ENCODE measurements around the gene RCAN3.

DNA sequence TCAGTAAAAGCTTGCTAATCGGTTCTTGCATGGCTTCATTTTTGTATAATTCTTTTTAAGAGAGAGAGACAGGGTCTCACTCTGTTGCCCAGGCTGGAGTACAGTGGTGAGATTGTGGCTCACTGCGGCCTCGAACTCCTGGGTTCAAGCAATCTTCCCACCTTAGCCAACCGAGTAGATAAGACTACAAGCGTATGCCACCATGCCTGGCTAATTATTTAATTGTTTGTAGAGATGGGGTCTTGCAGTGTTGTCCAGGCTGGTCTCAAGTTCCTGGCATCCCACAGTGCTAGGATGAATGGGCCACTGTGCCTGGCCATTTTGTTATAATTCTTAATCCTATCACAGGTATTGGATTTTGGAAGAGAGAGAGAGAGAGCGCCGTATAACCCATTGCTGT lies 23.4 kb downstream of the RCAN3 start:
- TF ChIP-seq, protein P1, sequence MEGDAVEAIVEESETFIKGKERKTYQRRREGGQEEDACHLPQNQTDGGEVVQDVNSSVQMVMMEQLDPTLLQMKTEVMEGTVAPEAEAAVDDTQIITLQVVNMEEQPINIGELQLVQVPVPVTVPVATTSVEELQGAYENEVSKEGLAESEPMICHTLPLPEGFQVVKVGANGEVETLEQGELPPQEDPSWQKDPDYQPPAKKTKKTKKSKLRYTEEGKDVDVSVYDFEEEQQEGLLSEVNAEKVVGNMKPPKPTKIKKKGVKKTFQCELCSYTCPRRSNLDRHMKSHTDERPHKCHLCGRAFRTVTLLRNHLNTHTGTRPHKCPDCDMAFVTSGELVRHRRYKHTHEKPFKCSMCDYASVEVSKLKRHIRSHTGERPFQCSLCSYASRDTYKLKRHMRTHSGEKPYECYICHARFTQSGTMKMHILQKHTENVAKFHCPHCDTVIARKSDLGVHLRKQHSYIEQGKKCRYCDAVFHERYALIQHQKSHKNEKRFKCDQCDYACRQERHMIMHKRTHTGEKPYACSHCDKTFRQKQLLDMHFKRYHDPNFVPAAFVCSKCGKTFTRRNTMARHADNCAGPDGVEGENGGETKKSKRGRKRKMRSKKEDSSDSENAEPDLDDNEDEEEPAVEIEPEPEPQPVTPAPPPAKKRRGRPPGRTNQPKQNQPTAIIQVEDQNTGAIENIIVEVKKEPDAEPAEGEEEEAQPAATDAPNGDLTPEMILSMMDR (IDR thresholded peaks at IDR 0.05): no peak
- TF ChIP-seq EP300 (IDR thresholded peaks at IDR 0.05) (no peak), POLR2AphosphoS5 (IDR thresholded peaks at IDR 0.05) (no peak)

Data from sigmoid colon (tissue), 4 donors.